Neural progenitor cell (in vitro differentiated cells): Measurements from ENCODE around the gene WDR7. TPM values are rescaled to one million over a fixed set of nuclear protein-coding genes. Genes with fewer than 3 reads are reported as not detected.
"Not testable (repeated sequence)": the region's sequence is repeated elsewhere in the genome, so short reads cannot be mapped to it uniquely, and the experiment has no call there.

Experiments used
- DNase-seq: peaks from one replicate; pipeline ENCODE4 v3.0.0-alpha.2; 2016; ENCODE audit warnings: low spot score
- H2AFZ ChIP-seq: fragments of 200-600 bp; sonication (generic); replicated peaks from 2 replicates; pipeline ENCODE4 v1.6.1; 2016; ENCODE audit warnings: antibody characterized with exemption
- H3F3A ChIP-seq: fragments of 200-600 bp; sonication (generic); 2 replicates; pipeline ENCODE4 v1.6.1; 2016; ENCODE audit warnings: antibody characterized with exemption, low read depth
- H3K27ac ChIP-seq: fragments of 200-600 bp; sonication (generic); 2 replicates; pipeline ENCODE4 v1.5.1; 2016; ENCODE audit warnings: mild to moderate bottlenecking
- H3K27me3 ChIP-seq: fragments of 200-600 bp; sonication (generic); 2 replicates; pipeline ENCODE4 v1.6.1; 2016; ENCODE audit warnings: mild to moderate bottlenecking, moderate library complexity
- H3K36me3 ChIP-seq: fragments of 200-600 bp; sonication (generic); 2 replicates; pipeline ENCODE4 v1.5.1; 2016
- H3K4me1 ChIP-seq: fragments of 200-600 bp; sonication (generic); 2 replicates; pipeline ENCODE4 v1.6.1; 2016; ENCODE audit warnings: mixed run types
- H3K4me2 ChIP-seq: fragments of 200-600 bp; sonication (generic); 2 replicates; pipeline ENCODE4 v1.6.1; 2016
- H3K4me3 ChIP-seq: fragments of 200-600 bp; sonication (generic); 2 replicates; pipeline ENCODE4 v1.5.1; 2016
- H3K79me2 ChIP-seq: fragments of 200-600 bp; sonication (generic); 2 replicates; pipeline ENCODE4 v1.6.1; 2016; ENCODE audit warnings: low read depth
- H3K9ac ChIP-seq: fragments of 200-600 bp; sonication (generic); 2 replicates; pipeline ENCODE4 v1.6.1; 2016
- H3K9me3 ChIP-seq: fragments of 200-600 bp; sonication (generic); 2 replicates; pipeline ENCODE4 v1.5.1; 2016; ENCODE audit warnings: low read depth
- H4K20me1 ChIP-seq: fragments of 200-600 bp; sonication (generic); 2 replicates; pipeline ENCODE4 v1.6.1; 2016; ENCODE audit warnings: low read depth
- H3K27ac Mint-ChIP-seq: 3 replicates; pipeline ENCODE4 v1.8.0; 2021; ENCODE audit warnings: mixed read lengths
- H3K27me3 Mint-ChIP-seq: 2 replicates; pipeline ENCODE4 v1.8.0; 2022; ENCODE audit warnings: low read depth, mild to moderate bottlenecking, inconsistent platforms, moderate library complexity, mixed read lengths; ENCODE audit not compliant: insufficient read depth
- H3K36me3 Mint-ChIP-seq: 3 replicates; pipeline ENCODE4 v1.8.0; 2021; ENCODE audit warnings: mixed read lengths
- H3K4me1 Mint-ChIP-seq: 3 replicates; pipeline ENCODE4 v1.8.0; 2021; ENCODE audit warnings: mixed read lengths
- H3K4me3 Mint-ChIP-seq: 3 replicates; pipeline ENCODE4 v1.8.0; 2021; ENCODE audit warnings: mild to moderate bottlenecking, moderate library complexity, mixed read lengths
- H3K9me3 Mint-ChIP-seq: 3 replicates; pipeline ENCODE4 v1.8.0; 2020; ENCODE audit warnings: mixed read lengths
- EZH2 ChIP-seq: fragments of 200-600 bp; sonication (generic); IDR thresholded peaks from 2 replicates; pipeline ENCODE4 v1.6.1; 2017; ENCODE audit warnings: antibody characterized with exemption, mild to moderate bottlenecking, moderate library complexity
- EZH2phosphoT487 ChIP-seq: fragments of 200-600 bp; sonication (generic); IDR thresholded peaks from 2 replicates; pipeline ENCODE4 v1.6.1; 2017; ENCODE audit warnings: antibody characterized with exemption
- total RNA-seq: library from RNA; depleted of rRNA; stranded (reverse); fragments of >200 nt; gene quantifications from 2 replicates; pipeline ENCODE4 v1.2.3, GENCODE V29; 2015; ENCODE audit warnings: low replicate concordance
- TF ChIP-seq, protein P1 (sequence below): fragments of 200-600 bp; sonication (generic); IDR thresholded peaks from 2 replicates; pipeline ENCODE4 v1.5.1; 2017; ENCODE audit warnings: antibody characterized with exemption, mild to moderate bottlenecking

WDR7 gene
- total RNA-seq, 1 donor from 2014 or later: 12.3 TPM

DNA sequence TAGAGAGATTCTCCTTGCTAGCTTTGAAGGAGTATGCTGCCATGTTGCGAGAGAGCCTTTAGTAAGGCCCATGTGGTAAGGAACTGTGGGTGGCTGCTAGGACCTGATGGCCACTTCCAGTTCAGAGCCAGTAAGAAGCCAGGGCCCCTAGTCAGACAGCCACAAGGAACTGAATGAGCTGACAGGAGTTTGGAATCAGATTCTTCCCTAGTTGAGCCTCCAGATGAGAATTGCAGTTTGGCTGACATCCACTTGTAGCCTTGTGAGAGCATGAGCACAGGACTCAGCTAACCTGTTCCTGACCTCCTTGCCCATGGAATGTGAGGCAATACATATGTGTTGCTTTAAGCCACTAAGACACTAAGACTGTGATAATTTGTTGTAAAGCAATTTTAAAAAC lies 1.2 kb upstream of the WDR7 start:
- Histone ChIP-seq H3K4me2 (peak overlapping the region; percentile 98), H3K27me3 (no peaks in the 10 kb centered on the region), H3K79me2 (peaks cover 35% of the 10 kb centered on the region), H3K9me3 (no peaks in the 10 kb centered on the region), H4K20me1 (peaks cover 7% of the 10 kb centered on the region), H3K9ac (no peak overlapping the region), H3K27ac (no peak overlapping the region), H3K4me3 (no peak overlapping the region), H3F3A (peaks cover 11% of the 10 kb centered on the region), H3K4me1 (peaks cover 16% of the 10 kb centered on the region), H3K36me3 (no peaks in the 10 kb centered on the region), H2AFZ (no peak overlapping the region)
- Mint-ChIP-seq H3K27ac (no peak overlapping the region), H3K4me1 (peaks cover 12% of the 10 kb centered on the region), H3K9me3 (peaks cover 6% of the 10 kb centered on the region), H3K4me3 (peak overlapping the region; percentile 21), H3K27me3 (no peaks in the 10 kb centered on the region), H3K36me3 (no peaks in the 10 kb centered on the region)
- DNase-seq: no peak
- TF ChIP-seq EZH2 (no peak), EZH2phosphoT487 (no peak)
- TF ChIP-seq, protein P1, sequence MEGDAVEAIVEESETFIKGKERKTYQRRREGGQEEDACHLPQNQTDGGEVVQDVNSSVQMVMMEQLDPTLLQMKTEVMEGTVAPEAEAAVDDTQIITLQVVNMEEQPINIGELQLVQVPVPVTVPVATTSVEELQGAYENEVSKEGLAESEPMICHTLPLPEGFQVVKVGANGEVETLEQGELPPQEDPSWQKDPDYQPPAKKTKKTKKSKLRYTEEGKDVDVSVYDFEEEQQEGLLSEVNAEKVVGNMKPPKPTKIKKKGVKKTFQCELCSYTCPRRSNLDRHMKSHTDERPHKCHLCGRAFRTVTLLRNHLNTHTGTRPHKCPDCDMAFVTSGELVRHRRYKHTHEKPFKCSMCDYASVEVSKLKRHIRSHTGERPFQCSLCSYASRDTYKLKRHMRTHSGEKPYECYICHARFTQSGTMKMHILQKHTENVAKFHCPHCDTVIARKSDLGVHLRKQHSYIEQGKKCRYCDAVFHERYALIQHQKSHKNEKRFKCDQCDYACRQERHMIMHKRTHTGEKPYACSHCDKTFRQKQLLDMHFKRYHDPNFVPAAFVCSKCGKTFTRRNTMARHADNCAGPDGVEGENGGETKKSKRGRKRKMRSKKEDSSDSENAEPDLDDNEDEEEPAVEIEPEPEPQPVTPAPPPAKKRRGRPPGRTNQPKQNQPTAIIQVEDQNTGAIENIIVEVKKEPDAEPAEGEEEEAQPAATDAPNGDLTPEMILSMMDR: no peak

DNA sequence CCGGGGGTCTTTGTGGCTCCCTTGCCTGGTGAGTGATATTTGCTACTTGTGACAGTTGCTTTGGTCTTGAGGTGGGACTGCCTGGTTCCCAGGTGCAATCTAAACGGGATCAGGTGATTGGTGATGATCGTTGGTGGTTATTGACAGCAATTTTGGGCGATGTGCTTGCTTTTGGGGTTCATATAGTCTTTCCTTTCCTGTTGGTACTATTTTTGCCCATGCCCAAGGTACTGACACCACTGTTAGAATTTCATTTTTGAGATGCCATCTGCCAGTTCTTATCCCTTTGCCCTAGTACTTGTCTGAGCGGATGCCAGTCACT lies 573 bp downstream of the WDR7 start:
- Histone ChIP-seq H4K20me1 (peaks cover 7% of the 10 kb centered on the region), H3K4me3 (peak overlapping the region; percentile 74), H3K27ac (no peak overlapping the region), H3K9me3 (no peaks in the 10 kb centered on the region), H3F3A (peaks cover 11% of the 10 kb centered on the region), H3K27me3 (no peaks in the 10 kb centered on the region), H2AFZ (peak overlapping the region; percentile 93), H3K4me2 (peak overlapping the region; percentile 98), H3K79me2 (peaks cover 42% of the 10 kb centered on the region), H3K36me3 (no peaks in the 10 kb centered on the region), H3K9ac (peak overlapping the region; percentile 5), H3K4me1 (peaks cover 16% of the 10 kb centered on the region)
- DNase-seq: no peak
- Mint-ChIP-seq H3K36me3 (no peaks in the 10 kb centered on the region), H3K4me1 (peaks cover 12% of the 10 kb centered on the region), H3K4me3 (peak overlapping the region; percentile 90), H3K27ac (peak overlapping the region; percentile 55), H3K27me3 (no peaks in the 10 kb centered on the region), H3K9me3 (peaks cover 6% of the 10 kb centered on the region)
- TF ChIP-seq, protein P1: no peak
- TF ChIP-seq EZH2 (no peak), EZH2phosphoT487 (no peak)

DNA sequence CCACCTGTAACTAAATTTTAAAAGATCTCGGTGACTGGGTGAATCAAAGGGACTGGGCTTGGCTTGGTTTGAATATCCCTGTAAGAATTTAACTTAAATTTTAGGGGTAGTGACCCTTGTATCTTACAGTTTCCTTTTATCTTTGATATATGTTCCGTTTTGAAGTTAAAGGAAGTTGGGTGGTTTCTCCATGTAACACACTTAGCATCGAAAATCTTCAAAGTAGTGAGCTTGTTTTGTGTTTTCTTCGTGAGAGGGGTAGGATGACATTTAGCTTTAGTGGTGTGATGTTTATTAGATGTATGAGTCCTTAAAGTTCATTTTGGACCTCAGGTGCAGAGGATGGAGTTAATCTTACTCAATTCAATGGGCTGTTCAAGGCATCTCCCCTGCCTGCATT lies 1.6 kb downstream of the WDR7 start:
- no peak overlapping the region for H3K4me3 ChIP-seq
- H3K4me3 Mint-ChIP-seq: peak overlapping the region; percentile 24
- no peak overlapping the region for H3K4me2 ChIP-seq
- H4K20me1 ChIP-seq: peaks cover 7% of the 10 kb centered on the region
- H2AFZ ChIP-seq: no peak overlapping the region
- TF ChIP-seq EZH2phosphoT487 (no peak), EZH2 (no peak)
- TF ChIP-seq, protein P1: no peak
- H3K9me3 ChIP-seq: no peaks in the 10 kb centered on the region
- no peak overlapping the region for H3K9ac ChIP-seq
- H3K27ac ChIP-seq: no peak overlapping the region
- peaks cover 43% of the 10 kb centered on the region for H3K79me2 ChIP-seq
- no peaks in the 10 kb centered on the region for H3K27me3 ChIP-seq
- no peak overlapping the region for H3K27ac Mint-ChIP-seq
- H3F3A ChIP-seq: peaks cover 11% of the 10 kb centered on the region
- peaks cover 12% of the 10 kb centered on the region for H3K4me1 Mint-ChIP-seq
- peaks cover 6% of the 10 kb centered on the region for H3K9me3 Mint-ChIP-seq
- peaks cover 16% of the 10 kb centered on the region for H3K4me1 ChIP-seq
- no peaks in the 10 kb centered on the region for H3K27me3 Mint-ChIP-seq
- H3K36me3 ChIP-seq: no peaks in the 10 kb centered on the region
- no peak for DNase-seq
- H3K36me3 Mint-ChIP-seq: no peaks in the 10 kb centered on the region

DNA sequence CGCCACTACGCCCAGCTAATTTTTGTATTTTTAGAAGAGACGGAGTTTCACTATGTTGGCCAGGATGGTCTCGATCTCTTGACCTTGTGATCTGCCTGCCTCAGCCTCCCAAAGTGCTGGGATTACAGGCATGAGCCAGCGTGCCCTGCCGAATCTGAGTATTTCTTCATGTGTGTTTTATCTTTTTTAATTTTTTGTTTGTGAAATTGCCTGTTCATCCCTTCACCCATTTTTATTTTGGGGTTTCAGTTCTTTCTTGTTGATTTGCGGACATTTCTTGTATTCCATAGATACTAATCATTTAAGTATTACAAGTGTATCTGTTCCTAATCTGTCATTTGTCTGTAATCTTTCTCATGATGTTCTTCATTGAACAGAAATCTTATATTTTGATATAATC lies 3.1 kb downstream of the WDR7 start:
- H3K9me3 Mint-ChIP-seq, H3K4me2 ChIP-seq, H3K27ac ChIP-seq, H3K27me3 Mint-ChIP-seq, H3K27ac Mint-ChIP-seq, DNase-seq, H2AFZ ChIP-seq, H3K36me3 ChIP-seq, H3K9ac ChIP-seq, H3K4me3 Mint-ChIP-seq, H4K20me1 ChIP-seq, H3K9me3 ChIP-seq, H3K4me3 ChIP-seq, H3K36me3 Mint-ChIP-seq, H3K27me3 ChIP-seq: not testable (repeated sequence)
- Histone ChIP-seq H3F3A (peaks cover 11% of the 10 kb centered on the region), H3K79me2 (peaks cover 54% of the 10 kb centered on the region), H3K4me1 (peaks cover 16% of the 10 kb centered on the region)
- H3K4me1 Mint-ChIP-seq: peaks cover 12% of the 10 kb centered on the region
